IMR-90 (cell line): ENCODE data around the gene AUTS2. TPM values are rescaled to one million over a fixed set of nuclear protein-coding genes. Genes with fewer than 3 reads are reported as not detected.

Experiments
- ATAC-seq: fragments of 200-7000 bp; cut with Tn5 transposase; 2 replicates; pipeline ENCODE4 v1.9.1; 2020; ENCODE audit warnings: low read depth, mild to moderate bottlenecking, moderate library complexity
- BruUV-seq: library from RNA; stranded (reverse); fragments of 400-500 nt; replicated peaks from 2 replicates; lab custom pipeline; 2021; lab: Mats Ljungman, UMichigan
- CTCF ChIA-PET: fragments of 300-600 bp; formaldehyde crosslinking; extraction: SDS; loops from one replicate; lab custom pipeline; 2021; ENCODE audit warnings: antibody characterized with exemption; lab: Yijun Ruan, JAX
- POLR2A ChIA-PET: fragments of 300-600 bp; sonication (Branson Sonifier 250); formaldehyde crosslinking; loops from one replicate; lab custom pipeline; 2022; ENCODE audit warnings: antibody characterized with exemption; ENCODE audit not compliant: unreplicated experiment; lab: Charles Lee
- DNase-seq: peaks from one replicate; pipeline ENCODE4 v3.0.0; 2013
- H2AFZ ChIP-seq: replicated peaks from 2 replicates; pipeline ENCODE3; 2013; ENCODE audit warnings: low read length, mild to moderate bottlenecking; ENCODE audit not compliant: poor library complexity
- H2AK5ac ChIP-seq: 2 replicates; pipeline ENCODE4 v1.6.1; 2013; ENCODE audit warnings: low read depth, low read length, inconsistent platforms
- H2AK9ac ChIP-seq: replicated peaks from 2 replicates; pipeline ENCODE3; 2013; ENCODE audit warnings: mild to moderate bottlenecking, low read depth, low read length, moderate library complexity; ENCODE audit not compliant: poor library complexity
- H2BK120ac ChIP-seq: 2 replicates; pipeline ENCODE4 v1.6.1; 2013; ENCODE audit warnings: low read depth, low read length, inconsistent platforms
- H2BK15ac ChIP-seq: 3 replicates; pipeline ENCODE4 v1.6.1; 2013; ENCODE audit warnings: low read depth, low read length, inconsistent platforms
- H2BK20ac ChIP-seq: 2 replicates; pipeline ENCODE4 v1.6.1; 2013; ENCODE audit warnings: low read depth, mild to moderate bottlenecking, inconsistent platforms, low read length, moderate library complexity
- H2BK5ac ChIP-seq: 2 replicates; pipeline ENCODE4 v1.6.1; 2013; ENCODE audit warnings: mild to moderate bottlenecking, low read depth, low read length, inconsistent platforms; ENCODE audit not compliant: poor library complexity, severe bottlenecking
- H3K14ac ChIP-seq: replicated peaks from 2 replicates; pipeline ENCODE4 v1.6.1; 2013; ENCODE audit warnings: low read depth, low read length, inconsistent platforms
- H3K18ac ChIP-seq: 2 replicates; pipeline ENCODE4 v1.6.1; 2013; ENCODE audit warnings: low read depth, low read length, control low read depth
- H3K23ac ChIP-seq: 2 replicates; pipeline ENCODE4 v1.6.1; 2013; ENCODE audit warnings: low read depth, low read length, inconsistent platforms
- H3K27ac ChIP-seq: 2 replicates; pipeline ENCODE4 v1.5.1; 2013; ENCODE audit warnings: mild to moderate bottlenecking, control low read depth, low read length; ENCODE audit not compliant: insufficient read depth
- H3K27me3 ChIP-seq: 2 replicates; pipeline ENCODE4 v1.6.1; 2013; ENCODE audit warnings: low read length; ENCODE audit not compliant: control insufficient read depth, insufficient read depth
- H3K36me3 ChIP-seq: 2 replicates; pipeline ENCODE4 v1.6.1; 2013; ENCODE audit warnings: low read length, mixed read lengths; ENCODE audit not compliant: control insufficient read depth, insufficient read depth
- H3K4ac ChIP-seq: 2 replicates; pipeline ENCODE4 v1.6.1; 2013; ENCODE audit warnings: low read depth, low read length, inconsistent platforms
- H3K4me1 ChIP-seq: 2 replicates; pipeline ENCODE4 v1.6.1; 2013; ENCODE audit warnings: low read length, mixed read lengths; ENCODE audit not compliant: control insufficient read depth, insufficient read depth
- H3K4me2 ChIP-seq: 2 replicates; pipeline ENCODE4 v1.6.1; 2013; ENCODE audit warnings: low read depth, mild to moderate bottlenecking, control low read depth, low read length, moderate library complexity
- H3K4me3 ChIP-seq: 2 replicates; pipeline ENCODE4 v1.5.1; 2013; ENCODE audit warnings: low read depth, mild to moderate bottlenecking, control low read depth, low read length, moderate library complexity; ENCODE audit not compliant: insufficient read depth
- H3K56ac ChIP-seq: 2 replicates; pipeline ENCODE4 v1.6.1; 2013; ENCODE audit warnings: low read length, inconsistent platforms; ENCODE audit not compliant: insufficient read depth; ENCODE audit errors: extremely low read depth
- H3K79me1 ChIP-seq, 2 experiments: 2 replicates each; pipeline ENCODE4 v1.6.1; 2013; ENCODE audit warnings: low read length in 2 of 2, inconsistent platforms in 1 of 2, low read depth in 1 of 2
- H3K9ac ChIP-seq: 2 replicates; pipeline ENCODE4 v1.6.1; 2013; ENCODE audit warnings: low read depth, low read length, control low read depth
- H3K9me1 ChIP-seq: 2 replicates; pipeline ENCODE4 v1.6.1; 2013; ENCODE audit warnings: low read length, inconsistent platforms; ENCODE audit not compliant: insufficient read depth
- H3K9me3 ChIP-seq: 2 replicates; pipeline ENCODE4 v1.6.1; 2013; ENCODE audit warnings: low read length; ENCODE audit not compliant: control insufficient read depth, insufficient read depth
- H4K20me1 ChIP-seq: 2 replicates; pipeline ENCODE4 v1.6.1; 2013; ENCODE audit warnings: low read length, inconsistent platforms; ENCODE audit not compliant: insufficient read depth
- H4K5ac ChIP-seq: 2 replicates; pipeline ENCODE4 v1.6.1; 2013; ENCODE audit warnings: mild to moderate bottlenecking, low read depth, low read length, control low read depth
- H4K8ac ChIP-seq, 2 experiments: 2 replicates each; pipeline ENCODE4 v1.6.1; 2013; ENCODE audit warnings: low read depth in 2 of 2, low read length in 2 of 2, control low read depth in 1 of 2, inconsistent platforms in 1 of 2
- H4K91ac ChIP-seq: 2 replicates; pipeline ENCODE4 v1.6.1; 2013; ENCODE audit warnings: low read depth, low read length, inconsistent platforms; ENCODE audit not compliant: insufficient read depth
- ELK1 ChIP-seq: fragments of 150-350 bp; IDR thresholded peaks from 2 replicates; pipeline ENCODE4 v1.6.1; 2016; ENCODE audit warnings: low read depth, mild to moderate bottlenecking, low read length, moderate library complexity, borderline replicate concordance
- FOS ChIP-seq: fragments of 150-350 bp; IDR thresholded peaks from 2 replicates; pipeline ENCODE4 v1.6.1; 2016; ENCODE audit warnings: low read depth, low read length
- MAZ ChIP-seq: IDR thresholded peaks from 2 replicates; pipeline ENCODE4 v1.6.1; 2012; ENCODE audit warnings: low read depth, mild to moderate bottlenecking, low read length, improper control_type of control experiment, moderate library complexity, borderline replicate concordance
- MXI1 ChIP-seq: IDR thresholded peaks from 2 replicates; pipeline ENCODE4 v1.6.1; 2012; ENCODE audit warnings: low read depth, mild to moderate bottlenecking, low read length, moderate library complexity, borderline replicate concordance
- RAD21 ChIP-seq: IDR thresholded peaks from 2 replicates; pipeline ENCODE4 v1.6.1; 2012; ENCODE audit warnings: low read length, improper control_type of control experiment
- SMC3 ChIP-seq: fragments of 150-350 bp; IDR thresholded peaks from 2 replicates; pipeline ENCODE4 v1.6.1; 2016; ENCODE audit warnings: low read depth, mild to moderate bottlenecking, antibody characterized with exemption, low read length, moderate library complexity
- USF2 ChIP-seq: fragments of 150-350 bp; IDR thresholded peaks from 2 replicates; pipeline ENCODE4 v1.6.1; 2017; ENCODE audit warnings: mild to moderate bottlenecking, antibody characterized with exemption, low read length, low read depth
- WGBS, 2 experiments: methylation state at CpG; one replicate each; pipeline versions ENCODE4 v1.1.5 to v1.1.7; 2013; ENCODE audit warnings: missing lambda C conversion rate in 2 of 2; ENCODE audit not compliant: insufficient read length in 1 of 2; ENCODE audit errors: extremely low coverage in 2 of 2; 5-methylcytosine and 5-hydroxymethylcytosine counted together
- dilution Hi-C: fragments of 300-500 bp; cut with HindIII; formaldehyde crosslinking; loops from one replicate; pipeline ENCODE4 v1.14.3; 2018; ENCODE audit warnings: low sequenced_read_pairs; ENCODE audit not compliant: unreplicated experiment
- in situ Hi-C: fragments of 300-500 bp; cut with MboI; formaldehyde crosslinking; loops from 3 replicates; pipeline ENCODE4 v1.14.3; 2019; ENCODE audit warnings: low sequenced_read_pairs, inconsistent platforms, mixed read lengths
- intact Hi-C: fragments of 100-400 bp; cut with micrococcal nuclease; formaldehyde crosslinking; loops from 2 replicates; pipeline ENCODE4 v1.10.0; 2022
- polyA plus RNA-seq, 3 experiments: library from polyadenylated mRNA; depleted of rRNA; stranded (reverse); fragments of >200 nt; gene quantifications; 2 replicates each; pipeline ENCODE4 v1.2.3, GENCODE V29; 2012; ENCODE audit warnings: low replicate concordance in 1 of 3
- total RNA-seq: library from RNA; depleted of rRNA; stranded (reverse); fragments of >200 nt; gene quantifications from 2 replicates; pipeline ENCODE4 v1.2.3, GENCODE V29; 2012

The AUTS2 gene
- total and polyA plus RNA-seq, 2 of the 4 experiments (the other 2 are of a cell fraction), result 0.90 to 3.0 TPM

GRCh38 chr7:69608878-69609277 is 10.6 kb downstream of the AUTS2 start:
- Histone ChIP-seq H3K14ac (no peak overlapping the region), H3K4me2 (no peak overlapping the region), H3K27ac (no peak overlapping the region), H2AFZ (no peak overlapping the region), H3K9me1 (no peaks in the 10 kb centered on the region), H3K4me1 (no peaks in the 10 kb centered on the region), H3K9ac (no peak overlapping the region), H3K79me1 (no peaks in the 10 kb centered on the region), H4K20me1 (no peaks in the 10 kb centered on the region), H2BK20ac (no peak overlapping the region), H2BK5ac (no peak overlapping the region), H3K36me3 (no peaks in the 10 kb centered on the region), H3K27me3 (no peaks in the 10 kb centered on the region), H4K8ac (no peak overlapping the region), H2AK9ac (no peak overlapping the region), H2BK15ac (no peak overlapping the region), H3K4ac (no peak overlapping the region), H4K91ac (no peak overlapping the region), H3K18ac (no peak overlapping the region), H3K23ac (no peak overlapping the region), H3K4me3 (no peak overlapping the region), H3K56ac (no peak overlapping the region), H3K9me3 (no peaks in the 10 kb centered on the region), H4K5ac (no peak overlapping the region), H2AK5ac (no peak overlapping the region), H2BK120ac (no peak overlapping the region)
- intact Hi-C loops (no loop called here), in situ Hi-C loops (no loop called here), dilution Hi-C loops (no loop called here)
- WGBS, 2 experiments, result no CpG with 5 or more reads among the region's 1 CpG
- no peak for DNase-seq
- ChIA-PET POLR2A (no interaction called here), CTCF (no interaction called here)
- no peak for TF ChIP-seq RAD21
- no peak for TF ChIP-seq SMC3
- no peak for TF ChIP-seq ELK1
- TF ChIP-seq MAZ, result no peak
- TF ChIP-seq MXI1, result no peak
- TF ChIP-seq USF2, result no peak
- no peak for TF ChIP-seq FOS
- ATAC-seq, result no peak
- BruUV-seq, result no TSS peak
